PC-9 (cell line): Measurements from ENCODE around the gene SMDT1.

Experiments
- CTCF ChIP-seq: fragments of 200-600 bp; sonication (generic); conservative IDR thresholded peaks from 2 replicates; pipeline ENCODE4 v1.6.1; 2017; ENCODE audit warnings: mixed run types, antibody characterized with exemption, mild to moderate bottlenecking, moderate library complexity
- EZH2 ChIP-seq: fragments of 200-600 bp; sonication (generic); IDR thresholded peaks from 2 replicates; pipeline ENCODE4 v1.8.0; 2017; ENCODE audit warnings: antibody characterized with exemption, low read depth

GRCh38 chr22:42078469-42079318 is 806 bp upstream of the SMDT1 start:
- no peak for TF ChIP-seq CTCF
- no peak for TF ChIP-seq EZH2
